Activated CD4-positive, alpha-beta T cell treated with anti-CD3 and anti-CD28 coated beads, Interleukin-2, amount 50 U/mL, for 4 hours (primary cell): ENCODE data around the gene VPS45.
A peak's percentile ranks its signal among the peaks of the same experiment; 100 is the strongest.
"Not testable (repeated sequence)": the region's sequence is repeated elsewhere in the genome, so short reads cannot be mapped to it uniquely, and the experiment has no call there.

Experiments used
- DNase-seq, 2 experiments: peaks; one replicate each; pipeline ENCODE4 v3.0.0-alpha.2; 2020

The VPS45 gene

DNA sequence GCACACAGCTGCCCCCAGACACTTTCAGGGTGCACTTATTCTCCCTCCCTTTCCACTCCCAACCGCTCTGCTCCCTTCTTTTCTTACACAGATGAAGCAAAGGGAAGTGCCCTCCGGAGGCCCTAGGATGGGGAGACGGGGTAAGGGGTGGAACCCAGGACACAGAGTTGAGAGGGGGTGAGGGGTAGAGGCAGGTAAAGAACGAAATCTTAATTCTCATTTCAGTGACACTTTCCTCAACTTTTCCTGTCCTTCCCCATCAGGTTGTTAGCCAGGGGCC lies 94.9 kb downstream of the VPS45 start:
- no peak for DNase-seq

DNA sequence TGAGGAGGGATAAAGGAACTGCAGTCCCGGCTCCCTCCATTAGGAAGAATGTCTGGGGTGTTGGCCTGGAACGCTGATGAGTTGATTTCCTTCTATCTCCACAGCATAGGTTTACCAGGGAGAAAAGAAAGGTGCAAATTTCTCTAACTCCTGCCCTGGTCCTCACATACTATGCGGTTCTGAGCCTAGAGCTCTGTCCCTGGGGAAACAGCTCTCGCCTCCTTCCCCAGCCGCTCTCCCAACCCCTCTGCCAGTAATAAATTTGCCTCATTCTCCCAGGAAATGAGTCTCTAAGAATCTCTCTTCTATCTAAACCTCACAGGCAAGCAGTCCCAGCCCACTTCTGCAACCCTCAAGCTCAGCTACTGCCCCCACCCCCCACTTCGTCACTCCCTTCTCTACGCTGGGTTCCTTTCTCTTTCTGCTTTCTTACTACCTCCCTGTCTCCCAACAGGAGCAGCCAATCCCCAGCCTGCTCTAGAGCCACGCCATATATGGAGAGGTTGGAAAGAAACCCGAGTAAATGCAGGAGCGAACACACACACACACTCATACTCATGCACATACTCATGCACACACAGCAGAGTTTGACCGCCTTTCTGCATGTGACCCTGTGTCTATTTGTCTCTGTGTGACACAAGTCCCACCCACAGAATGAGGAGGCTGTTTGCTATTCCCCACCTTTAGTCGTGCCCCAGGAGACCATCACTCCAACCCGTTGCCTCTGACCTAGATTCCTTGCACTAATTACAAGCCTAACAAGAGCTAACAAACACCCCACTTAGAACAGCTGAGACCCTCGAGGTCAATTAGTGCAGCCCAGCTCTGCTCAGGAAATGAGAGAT lies 95.5 kb downstream of the VPS45 start:
- DNase-seq, result no peak

DNA sequence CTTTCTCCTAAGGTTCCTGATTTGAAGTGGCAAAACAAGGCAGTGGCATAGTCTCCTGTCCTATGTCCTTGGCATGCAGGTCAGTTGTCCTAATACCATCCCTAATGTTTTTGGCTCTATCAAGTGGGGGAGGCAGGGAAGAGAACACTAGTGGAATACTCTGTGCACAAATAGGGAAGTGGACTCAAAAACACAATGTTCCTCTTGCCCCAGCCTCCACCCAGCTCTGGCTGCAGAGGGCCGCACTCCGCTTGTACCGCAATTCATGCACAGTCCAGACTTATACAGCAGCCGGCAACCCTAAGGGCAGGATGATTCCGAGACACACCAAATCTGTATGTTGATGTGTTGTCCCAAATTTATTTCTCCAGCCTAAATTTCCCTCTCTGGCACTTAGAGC lies 96.6 kb downstream of the VPS45 start:
- DNase-seq, result no peak

DNA sequence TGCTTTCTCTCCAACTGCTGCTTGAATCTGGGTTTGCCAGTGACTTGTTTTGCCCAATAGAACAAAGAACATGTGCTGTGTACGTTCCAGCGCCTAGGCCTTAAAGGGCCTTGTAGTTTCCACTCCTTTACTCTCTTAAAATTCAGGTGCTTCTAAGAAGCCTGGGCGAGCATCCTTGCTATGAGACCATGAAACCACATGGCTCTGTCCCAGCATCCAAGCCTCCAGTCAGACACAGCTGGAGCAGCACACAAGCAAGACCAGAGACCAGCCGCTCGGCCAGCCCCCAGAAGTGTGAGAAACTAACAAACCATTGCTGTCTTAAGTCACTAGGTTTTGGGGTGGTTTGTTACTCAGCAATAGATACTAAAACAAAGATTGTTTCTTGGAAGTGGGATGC lies 97.2 kb downstream of the VPS45 start:
- DNase-seq, result no peak

DNA sequence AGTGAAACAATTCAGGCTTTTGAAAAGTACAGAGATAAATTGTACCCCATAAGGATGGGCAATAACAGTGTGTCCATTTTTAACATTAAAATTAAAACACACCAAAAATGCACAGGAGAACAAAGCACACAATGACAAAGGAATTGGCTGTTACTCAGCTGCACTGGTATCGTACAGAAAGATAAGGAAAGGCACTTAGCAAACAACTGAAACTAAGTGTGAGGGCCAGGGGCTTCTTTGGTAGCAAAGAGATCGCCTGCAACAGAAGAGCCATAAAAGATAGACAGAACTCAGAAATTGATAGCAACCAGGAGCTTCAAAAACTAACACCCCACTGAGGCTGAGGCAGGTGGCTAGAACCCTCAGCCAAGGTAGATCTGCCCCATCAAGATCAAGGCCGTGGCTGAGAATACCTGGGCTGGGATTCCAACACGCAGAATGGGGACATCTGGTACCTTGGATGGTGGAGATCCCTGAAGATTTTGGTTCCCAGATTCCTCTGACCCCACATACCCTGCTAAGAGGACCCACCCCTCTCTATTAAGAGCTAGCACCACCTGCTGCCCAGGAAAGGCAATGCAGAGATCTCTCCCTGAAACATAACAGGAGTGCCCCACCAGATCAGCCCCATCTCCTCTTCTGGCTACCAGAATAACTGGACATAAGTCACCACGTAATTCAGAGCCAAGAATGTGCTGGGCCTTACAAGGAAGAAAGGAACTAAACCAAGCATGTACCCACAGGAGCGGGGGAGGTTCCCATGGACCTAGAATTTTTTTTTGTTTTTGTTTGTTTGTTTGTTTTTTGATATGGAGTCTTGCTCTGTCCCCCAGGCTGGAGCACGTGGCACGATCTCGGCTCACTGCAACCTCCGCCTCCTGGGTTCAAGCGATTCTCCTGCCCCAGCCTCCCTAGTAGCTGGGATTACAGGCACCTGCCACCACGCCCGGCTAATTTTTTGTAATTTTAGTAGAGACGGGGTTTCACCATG lies 98.3 kb downstream of the VPS45 start:
- peak; percentile 50 to 51 for DNase-seq

DNA sequence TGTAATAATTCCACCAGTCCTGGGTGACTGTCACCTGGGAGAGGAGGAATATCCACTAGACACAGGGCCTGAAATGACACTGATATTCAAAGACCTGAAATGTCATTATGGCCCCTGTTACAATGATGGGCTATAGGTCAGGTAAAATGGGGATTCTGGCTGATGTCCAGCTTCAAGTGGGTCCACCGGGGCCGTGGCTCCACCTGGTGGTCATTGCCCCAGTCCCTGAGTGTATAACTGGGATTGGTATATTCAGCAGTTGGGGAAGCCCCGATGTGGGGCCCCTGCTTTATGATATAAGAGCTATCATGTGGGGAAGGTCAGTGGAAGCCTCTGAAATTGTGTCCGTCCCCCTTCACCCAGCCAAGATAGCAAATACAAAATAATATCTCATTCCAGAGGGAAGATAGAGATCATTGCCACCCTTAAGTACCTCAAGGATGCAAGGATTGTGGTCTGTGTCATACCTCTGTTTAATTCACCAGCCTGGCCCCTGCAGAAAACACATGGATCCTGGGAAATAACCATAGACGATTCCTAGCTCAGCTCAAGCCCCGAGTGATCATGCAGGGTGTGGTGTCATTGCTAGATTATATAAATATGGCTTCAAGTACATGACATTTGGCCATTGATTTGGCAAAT lies 101.5 kb downstream of the VPS45 start:
- DNase-seq, result peak; percentile 31 to 40

DNA sequence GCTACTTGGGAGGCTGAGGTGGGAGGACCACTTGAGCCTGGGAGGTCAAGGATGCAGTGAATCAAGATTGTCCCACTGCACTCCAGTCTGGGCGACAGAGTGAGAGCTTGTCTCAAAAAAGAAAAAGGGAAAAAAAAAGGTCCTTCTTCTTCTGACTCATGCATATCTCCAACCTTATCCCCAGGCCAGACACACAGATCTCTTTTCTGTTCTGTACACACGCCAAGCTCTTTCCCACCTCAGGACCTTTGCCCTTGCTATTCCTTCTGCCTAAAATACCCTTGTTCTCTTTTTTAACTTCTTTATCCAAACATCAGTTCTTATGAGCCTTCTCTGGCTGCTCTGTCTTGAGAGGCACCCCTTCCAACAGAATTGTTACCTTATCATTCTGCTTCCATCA lies 104.2 kb downstream of the VPS45 start:
- DNase-seq, result no peak

DNA sequence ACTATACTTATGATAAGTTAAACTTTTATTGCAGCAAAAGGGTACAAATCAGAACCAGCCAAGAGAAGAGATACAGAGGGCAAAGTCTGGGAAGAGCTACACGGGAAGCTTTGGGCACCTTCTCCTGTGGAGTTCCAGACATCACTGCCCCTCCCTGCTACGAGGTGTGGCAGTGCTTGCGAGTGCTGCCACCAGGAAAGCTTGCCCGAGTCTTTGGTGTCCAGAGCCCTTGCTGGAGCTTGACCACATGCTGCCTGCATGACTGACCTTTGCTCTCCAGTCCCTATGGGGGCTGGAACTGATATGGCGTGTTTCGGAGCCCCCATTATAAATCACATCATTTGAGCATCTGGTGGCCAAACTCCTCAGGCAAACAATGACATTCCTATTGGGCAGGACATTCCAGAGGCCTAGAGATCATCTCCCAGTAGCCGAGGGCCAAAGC lies 105.6 kb downstream of the VPS45 start:
- no peak for DNase-seq

DNA sequence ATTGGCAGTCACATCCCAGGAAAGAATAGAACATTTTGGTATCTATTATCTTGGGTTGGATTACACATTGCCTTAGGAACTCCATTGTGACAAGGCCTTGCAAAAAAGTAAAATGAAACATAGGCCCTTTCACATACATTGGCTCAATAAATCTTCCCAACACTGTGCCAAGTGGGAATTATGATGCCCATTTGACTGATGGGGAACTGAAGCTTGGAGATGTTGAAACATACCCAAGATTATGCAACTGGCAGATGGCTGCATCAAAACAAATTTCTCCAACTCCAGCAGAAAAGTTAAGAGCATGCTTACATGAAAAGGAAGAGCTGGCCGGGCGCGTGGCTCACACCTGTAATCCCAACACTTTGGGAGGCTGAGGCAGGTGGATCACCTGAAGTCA lies 109.0 kb downstream of the VPS45 start:
- DNase-seq, result no peak

DNA sequence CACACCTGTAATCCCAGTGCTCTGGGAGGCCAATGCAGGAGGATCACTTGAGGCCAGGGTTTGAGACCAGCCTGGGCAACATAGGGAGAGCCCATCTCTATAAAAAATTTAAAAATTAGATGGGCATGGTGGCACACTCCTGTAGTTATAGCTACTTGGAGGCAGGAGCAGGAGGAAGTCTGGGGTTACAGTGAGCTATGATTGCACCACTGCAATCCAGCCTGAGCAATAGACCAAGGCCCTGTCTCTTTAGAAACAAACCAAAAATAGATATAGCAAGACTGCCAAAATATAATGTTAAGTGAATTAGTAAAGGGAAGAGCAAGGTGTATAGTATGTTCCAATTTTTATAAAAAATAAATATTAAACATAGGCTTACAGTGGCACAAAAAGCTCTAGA lies 111.0 kb downstream of the VPS45 start:
- DNase-seq, result no peak

DNA sequence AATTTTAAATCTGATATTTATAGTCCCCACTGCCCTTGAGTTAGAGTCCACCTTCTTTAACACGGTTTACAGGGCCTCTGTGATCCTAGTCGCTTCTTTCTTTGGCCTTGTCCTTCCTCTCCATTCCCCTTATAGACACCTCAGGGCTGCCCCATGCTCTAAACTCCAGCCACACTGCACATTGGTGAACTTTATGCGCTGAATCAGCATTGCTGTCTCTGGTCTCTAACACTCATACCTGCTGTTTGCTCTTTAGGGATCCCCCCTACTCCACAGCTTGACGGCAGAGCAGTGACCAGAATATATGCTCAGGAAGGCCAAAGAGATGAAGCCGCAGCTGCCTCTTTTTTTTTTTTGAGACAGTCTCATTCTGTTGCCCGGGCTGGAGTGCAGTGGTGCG lies 112.3 kb downstream of the VPS45 start:
- DNase-seq, result no peak

DNA sequence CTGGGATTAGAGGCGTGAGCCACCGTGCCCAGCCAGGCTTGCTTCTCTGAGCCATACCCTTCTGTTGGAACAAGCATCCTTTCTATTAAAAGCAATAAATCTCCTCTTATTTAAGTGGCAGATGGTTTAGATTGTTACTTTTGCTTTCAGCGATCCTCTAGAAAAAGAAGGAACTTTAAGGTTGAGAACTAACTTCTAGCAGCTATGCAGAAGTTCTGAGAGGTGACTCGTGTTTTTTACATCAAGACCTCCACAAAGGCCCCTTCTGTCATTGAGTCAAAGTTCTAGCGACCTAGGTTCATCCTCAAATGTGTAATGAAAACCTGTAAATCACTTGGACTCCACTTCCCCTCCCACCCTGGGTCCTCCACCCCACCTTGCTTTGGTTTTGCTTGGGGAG lies 112.9 kb downstream of the VPS45 start:
- no peak for DNase-seq

DNA sequence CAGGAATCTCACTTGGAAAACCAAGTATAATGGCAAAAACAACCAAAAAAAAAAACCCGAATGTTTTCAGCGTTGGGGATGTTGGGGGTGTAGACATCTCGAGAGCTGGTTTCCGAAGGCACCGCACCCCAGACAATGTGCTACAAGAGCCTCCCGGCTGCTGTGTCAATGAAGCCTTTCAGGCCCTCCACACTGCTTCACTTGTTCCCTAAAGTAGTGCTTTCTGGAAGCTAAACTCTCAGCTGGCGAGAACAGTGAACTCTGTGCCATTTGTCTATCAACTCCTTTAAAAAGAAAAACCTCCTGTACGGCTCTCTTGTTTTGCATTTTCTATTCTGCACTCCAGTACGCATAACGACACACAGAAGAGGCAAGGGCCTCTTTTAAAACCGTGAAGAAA lies 114.7 kb downstream of the VPS45 start:
- DNase-seq, result no peak

DNA sequence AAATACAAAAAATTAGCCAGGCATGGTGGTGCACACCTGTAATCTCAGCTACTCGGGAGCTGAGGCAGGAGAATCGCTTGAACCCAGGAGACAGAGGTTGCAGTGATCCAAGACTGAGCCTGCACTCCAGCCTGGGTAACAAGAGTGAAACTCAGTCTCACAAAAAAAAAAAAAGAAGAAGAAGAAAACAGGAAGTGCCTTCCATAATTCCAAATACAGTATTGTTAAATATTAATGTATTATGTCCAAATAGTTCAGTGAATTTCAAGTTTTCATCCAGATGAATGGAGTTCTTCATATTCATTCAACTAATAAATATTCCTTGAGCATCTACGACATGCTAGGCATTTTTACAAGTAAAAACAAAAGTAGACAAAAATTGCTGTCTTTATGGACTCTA lies 115.5 kb downstream of the VPS45 start:
- DNase-seq, result no peak

DNA sequence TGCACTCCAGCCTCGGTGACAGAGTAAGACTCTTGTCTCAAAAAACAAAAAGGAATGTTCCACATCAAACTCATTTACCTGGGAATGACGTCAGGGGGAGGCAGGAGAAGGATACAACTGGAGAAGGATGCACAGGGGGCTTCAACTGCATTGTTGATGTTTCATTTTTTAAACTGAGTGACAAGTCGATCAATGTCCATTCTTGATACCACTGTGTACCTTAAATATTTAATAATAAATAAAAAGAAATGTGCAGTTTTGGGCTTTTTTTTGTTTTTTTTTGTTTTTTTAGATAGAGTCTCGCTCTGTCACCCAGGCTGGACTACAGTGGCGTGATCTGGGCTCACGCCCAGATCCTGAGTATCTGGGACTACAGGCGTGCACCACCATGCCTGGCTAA lies 117.9 kb downstream of the VPS45 start:
- DNase-seq, result no peak

DNA sequence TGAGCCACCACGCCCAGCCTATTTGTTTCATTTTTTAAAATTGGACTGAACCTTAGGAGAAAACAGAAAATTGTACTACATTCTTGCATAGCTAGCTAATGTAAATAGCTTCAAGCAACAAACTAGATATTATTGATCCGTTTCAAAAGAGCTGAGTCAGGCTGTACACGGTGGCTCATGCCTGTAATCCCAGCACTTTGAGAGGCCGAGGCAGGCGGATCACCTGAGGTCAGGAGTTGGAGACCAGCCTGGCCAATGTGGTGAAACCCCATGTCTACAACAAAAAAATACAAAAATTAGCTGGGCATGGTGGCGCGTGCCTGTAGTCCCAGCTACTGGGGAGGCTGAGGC lies 118.8 kb downstream of the VPS45 start:
- not testable (repeated sequence) for DNase-seq

DNA sequence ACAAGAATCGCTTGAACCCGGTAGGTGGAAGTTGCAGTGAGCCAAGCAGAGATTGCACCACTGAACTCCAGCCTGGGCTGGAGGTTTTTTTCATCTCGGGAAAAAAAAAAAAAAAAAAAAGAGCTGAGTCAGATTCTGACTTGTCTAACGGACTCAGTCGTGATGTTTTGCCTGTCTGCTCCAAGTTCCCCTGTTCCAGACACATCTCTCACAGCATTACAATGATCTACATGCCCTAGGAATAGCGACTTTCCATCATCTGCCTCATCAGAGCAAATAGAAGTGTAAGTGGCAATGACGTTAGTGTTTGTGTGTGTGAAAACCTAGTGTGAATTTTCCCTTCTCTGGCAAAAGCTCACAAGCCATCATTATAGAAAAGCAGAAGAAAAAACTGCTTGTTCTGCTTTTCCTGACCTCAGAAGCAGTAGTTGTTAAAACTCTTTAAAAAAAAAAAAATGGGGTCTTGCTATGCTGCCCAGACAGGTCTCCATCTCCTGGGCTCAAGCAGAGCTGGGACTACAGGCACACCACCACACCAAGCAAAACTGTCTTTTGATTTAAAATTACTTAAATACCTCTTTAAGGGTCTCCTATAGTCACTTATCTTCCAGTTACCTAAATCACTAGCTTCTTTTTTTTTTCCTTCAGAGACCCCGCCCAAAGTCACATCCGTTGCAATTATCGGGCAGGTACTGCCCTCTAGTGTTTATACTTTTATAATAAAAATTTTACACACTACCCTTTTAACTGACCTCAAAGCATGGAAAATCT lies 119.4 kb downstream of the VPS45 start:
- DNase-seq, result no peak

DNA sequence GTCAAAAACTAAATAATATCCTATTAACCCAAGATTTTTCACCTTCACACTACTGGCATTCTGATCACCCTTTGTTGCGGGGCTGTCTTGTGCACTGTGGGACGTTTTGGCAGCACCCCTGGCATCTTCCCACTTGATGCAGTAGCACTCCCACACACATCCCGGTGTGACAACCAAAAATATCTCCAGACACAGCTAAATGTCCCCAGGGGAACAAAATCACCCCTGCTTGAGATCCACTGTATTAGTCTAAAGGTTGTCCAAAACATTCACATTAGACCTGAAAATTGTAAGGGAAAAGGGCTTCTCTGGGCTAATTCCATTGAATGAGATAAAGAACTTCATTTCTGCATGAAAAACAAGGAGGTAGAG lies 120.0 kb downstream of the VPS45 start:
- DNase-seq, result no peak

DNA sequence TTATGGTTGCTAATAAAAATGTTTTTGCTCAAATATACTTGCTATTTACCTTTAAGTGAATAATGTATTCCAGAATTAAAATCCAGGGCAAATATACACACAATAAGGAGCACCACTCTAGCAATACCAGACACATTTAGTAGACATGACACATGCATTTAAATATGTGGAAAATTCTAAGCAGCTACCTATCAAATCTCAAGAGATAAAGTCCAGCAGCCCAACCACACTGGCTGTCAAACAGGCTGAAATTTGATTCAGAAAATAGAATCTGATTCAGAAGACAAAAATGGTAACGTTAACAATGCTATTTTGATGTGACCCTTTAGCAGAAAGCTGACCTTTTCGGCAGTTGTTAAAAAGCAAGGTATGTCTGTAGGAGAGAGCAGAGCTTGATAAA lies 124.4 kb downstream of the VPS45 start:
- DNase-seq, result no peak

DNA sequence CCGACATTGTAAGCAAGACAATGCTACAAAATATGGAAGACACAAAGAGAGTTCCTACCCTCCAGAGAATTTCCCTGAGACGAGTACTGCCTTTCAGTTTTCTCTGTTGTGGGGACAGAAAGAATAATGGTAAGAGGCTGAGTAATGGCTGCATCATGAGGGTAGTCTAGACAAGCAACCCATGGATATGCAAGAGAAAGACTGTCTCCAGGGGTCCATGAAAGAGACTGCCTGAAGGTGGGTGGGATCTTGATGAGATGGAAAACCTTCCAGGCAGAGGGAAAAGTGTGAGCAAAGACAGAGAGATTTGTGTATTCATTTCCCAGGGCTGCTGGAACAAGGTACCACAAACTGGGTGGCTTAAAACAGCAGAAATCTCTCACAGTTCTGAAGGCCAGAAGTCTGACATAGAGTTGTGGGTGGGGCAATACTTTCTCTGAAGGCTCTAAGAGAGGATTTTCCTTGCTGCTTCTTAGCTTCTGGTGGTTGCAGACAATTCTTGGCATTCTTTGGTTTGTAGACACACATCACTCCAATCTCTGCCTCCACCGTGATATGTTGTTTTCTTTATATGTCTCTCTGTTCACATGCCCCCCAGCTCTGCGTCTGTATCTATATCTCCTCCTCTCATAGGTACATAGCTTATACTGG lies 126.9 kb downstream of the VPS45 start:
- no peak for DNase-seq
